Body of pancreas (tissue), 4 donors: Measurements from ENCODE around the gene SNCA. TPM values are rescaled to one million over a fixed set of nuclear protein-coding genes. Genes with fewer than 3 reads are reported as not detected.

Experiments used
- ATAC-seq: fragments of 150-250 bp; one replicate; pipeline ENCODE4 v1.9.1; 2016
- DNase-seq, 4 donors: peaks; one replicate each; pipeline ENCODE4 v3.0.0-alpha.2; 2019
- H3K27ac ChIP-seq, 4 donors: fragments of 200-600 bp; sonication (generic); 1 replicate in 3 of 4; 2 replicates in 1 of 4; pipeline versions ENCODE4 v1.5.1 to v1.6.1; 2016 to 2019; ENCODE audit warnings: mild to moderate bottlenecking in 1 of 4, mixed read lengths in 1 of 4, moderate library complexity in 1 of 4
- H3K27me3 ChIP-seq, 2 donors: fragments of 200-600 bp; sonication (generic); one replicate each; pipeline ENCODE4 v1.6.0; 2016; ENCODE audit warnings: mild to moderate bottlenecking in 1 of 2
- H3K36me3 ChIP-seq, 2 donors: fragments of 200-600 bp; sonication (generic); replicated peaks in 1 of 2; 2 replicates each; pipeline ENCODE4 v1.5.1; 2016; ENCODE audit warnings: low read depth in 2 of 2; ENCODE audit not compliant: insufficient read depth in 1 of 2
- H3K4me1 ChIP-seq: fragments of 200-600 bp; sonication (generic); one replicate; pipeline ENCODE4 v1.6.0; 2016
- H3K4me3 ChIP-seq, 2 donors: fragments of 200-600 bp; sonication (generic); 1 replicate in 1 of 2; 2 replicates in 1 of 2; pipeline ENCODE4 v1.5.1; 2016 to 2019
- H3K9me3 ChIP-seq, 3 donors: fragments of 200-600 bp; sonication (generic); 1 replicate in 2 of 3; 2 replicates in 1 of 3; pipeline ENCODE4 v1.5.1; 2016
- POLR2A ChIP-seq, 3 donors: fragments of 450-650 bp; IDR thresholded peaks; one replicate each; pipeline ENCODE4 v1.6.1; 2016; ENCODE audit warnings: antibody characterized with exemption in 3 of 3, mild to moderate bottlenecking in 2 of 3
- WGBS, 2 donors: methylation state at CpG; one replicate each; pipeline ENCODE4 v1.1.5; 2017; 5-methylcytosine and 5-hydroxymethylcytosine counted together
- intact Hi-C: fragments of 100-400 bp; cut with DNase I; formaldehyde crosslinking; loops from one replicate; pipeline ENCODE4 v1.15.1; 2023
- total RNA-seq, 2 donors: library from RNA; depleted of rRNA; stranded (reverse); fragments of >200 nt; gene quantifications; one replicate each; pipeline ENCODE4 v1.1.0, GENCODE V29; 2016
- TF ChIP-seq, protein P1 (sequence below), 7 experiments: fragments of 450-650 bp in 4 of 7; fragments of 200-600 bp in 3 of 7; sonication (generic) in 3 of 7; IDR thresholded peaks; one replicate each; pipeline ENCODE4 v1.5.1; 2016 to 2019; ENCODE audit warnings: antibody characterized with exemption in 7 of 7

SNCA gene
- total RNA-seq, 2 donors from 2014 or later: 9.3 TPM; not detected in 1

DNA sequence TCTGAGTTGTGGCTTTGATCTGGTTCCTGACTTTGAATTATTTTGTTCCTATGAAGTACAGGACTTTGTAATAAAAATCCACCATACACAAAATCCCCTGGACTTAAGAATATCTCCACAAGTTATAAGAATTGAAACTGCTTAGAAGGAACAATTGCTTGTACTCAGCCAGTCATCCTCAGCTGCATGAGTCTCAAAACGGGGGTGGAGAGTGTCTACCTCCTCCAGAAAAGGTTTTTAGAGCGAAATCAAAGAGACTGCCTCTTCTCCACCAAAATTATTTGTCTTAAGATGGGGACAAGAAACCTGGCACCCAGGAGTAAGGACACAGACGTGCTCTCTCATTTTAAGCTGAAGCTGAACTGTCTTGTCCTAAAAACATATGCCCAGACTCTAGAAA, 74.7 kb downstream of the SNCA start:
- DNase-seq (no peak), ATAC-seq (no peak)
- Histone ChIP-seq H3K36me3 (no peaks in the 10 kb centered on the region), H3K9me3 (no peaks in the 10 kb centered on the region), H3K27me3 (no peaks in the 10 kb centered on the region), H3K4me1 (no peaks in the 10 kb centered on the region), H3K4me3 (no peak overlapping the region), H3K27ac (no peak overlapping the region)
- WGBS, 2 donors: 48 to 73% methylated on average over 3 of the region's 3 CpGs
- TF ChIP-seq, protein P1, sequence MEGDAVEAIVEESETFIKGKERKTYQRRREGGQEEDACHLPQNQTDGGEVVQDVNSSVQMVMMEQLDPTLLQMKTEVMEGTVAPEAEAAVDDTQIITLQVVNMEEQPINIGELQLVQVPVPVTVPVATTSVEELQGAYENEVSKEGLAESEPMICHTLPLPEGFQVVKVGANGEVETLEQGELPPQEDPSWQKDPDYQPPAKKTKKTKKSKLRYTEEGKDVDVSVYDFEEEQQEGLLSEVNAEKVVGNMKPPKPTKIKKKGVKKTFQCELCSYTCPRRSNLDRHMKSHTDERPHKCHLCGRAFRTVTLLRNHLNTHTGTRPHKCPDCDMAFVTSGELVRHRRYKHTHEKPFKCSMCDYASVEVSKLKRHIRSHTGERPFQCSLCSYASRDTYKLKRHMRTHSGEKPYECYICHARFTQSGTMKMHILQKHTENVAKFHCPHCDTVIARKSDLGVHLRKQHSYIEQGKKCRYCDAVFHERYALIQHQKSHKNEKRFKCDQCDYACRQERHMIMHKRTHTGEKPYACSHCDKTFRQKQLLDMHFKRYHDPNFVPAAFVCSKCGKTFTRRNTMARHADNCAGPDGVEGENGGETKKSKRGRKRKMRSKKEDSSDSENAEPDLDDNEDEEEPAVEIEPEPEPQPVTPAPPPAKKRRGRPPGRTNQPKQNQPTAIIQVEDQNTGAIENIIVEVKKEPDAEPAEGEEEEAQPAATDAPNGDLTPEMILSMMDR (IDR thresholded peaks at IDR 0.05): no peak
- no peak for TF ChIP-seq POLR2A (IDR thresholded peaks at IDR 0.05)
- intact Hi-C loops: no loop called here

GRCh38 chr4:89759426-89759825, 77.5 kb downstream of the SNCA start:
- DNase-seq (no peak), ATAC-seq (no peak)
- no peaks in the 10 kb centered on the region for H3K36me3 ChIP-seq
- no peak overlapping the region for H3K4me3 ChIP-seq
- no peak overlapping the region for H3K27ac ChIP-seq
- intact Hi-C loops: no loop called here
- 68 to 76% methylated on average over 2 of the region's 2 CpGs for WGBS, 2 donors
- H3K9me3 ChIP-seq: no peaks in the 10 kb centered on the region
- TF ChIP-seq POLR2A (IDR thresholded peaks at IDR 0.05): no peak
- TF ChIP-seq, protein P1 (IDR thresholded peaks at IDR 0.05): no peak
- H3K27me3 ChIP-seq: no peaks in the 10 kb centered on the region
- no peaks in the 10 kb centered on the region for H3K4me1 ChIP-seq

- TF ChIP-seq, protein P1 (IDR thresholded peaks at IDR 0.05): no peak
- no peak for TF ChIP-seq POLR2A (IDR thresholded peaks at IDR 0.05)
- intact Hi-C loops: no loop called here
- 42 to 46% methylated on average over 4 of the region's 4 CpGs for WGBS, 2 donors
These were observed 79.7 kb downstream of the SNCA start for GRCh38 chr4:89757154-89757719.

DNA sequence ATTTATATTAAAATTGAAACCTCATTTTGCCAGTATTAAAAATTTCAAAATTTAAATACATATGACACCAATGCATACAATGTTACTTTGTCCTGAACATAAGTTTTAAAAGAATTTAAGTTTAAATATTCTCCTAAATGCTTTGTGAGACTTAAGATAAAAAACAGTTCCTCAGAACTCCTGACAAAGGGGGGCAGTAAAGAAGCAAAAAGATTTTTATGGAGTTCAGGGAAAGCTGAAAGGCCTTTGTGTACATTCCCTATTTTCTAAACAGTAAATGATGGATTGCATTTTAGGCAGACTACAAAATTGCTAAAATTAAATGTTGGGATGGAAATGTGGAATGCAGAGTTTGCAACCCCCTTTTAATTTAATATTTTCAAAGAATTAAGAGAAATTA, 81.7 kb downstream of the SNCA start:
- H3K9me3 ChIP-seq: no peaks in the 10 kb centered on the region
- no peak for ATAC-seq
- peaks cover 8% of the 10 kb centered on the region for H3K4me1 ChIP-seq
- TF ChIP-seq, protein P1 (IDR thresholded peaks at IDR 0.05): no peak
- TF ChIP-seq POLR2A (IDR thresholded peaks at IDR 0.05): no peak
- H3K36me3 ChIP-seq: no peaks in the 10 kb centered on the region
- DNase-seq: no peak
- no peak overlapping the region for H3K27ac ChIP-seq
- no peaks in the 10 kb centered on the region for H3K27me3 ChIP-seq
- intact Hi-C loops: no loop called here
- H3K4me3 ChIP-seq: no peak overlapping the region

More at GRCh38 chr4:89757154-89757719, 79.7 kb downstream of the SNCA start:
- Histone ChIP-seq H3K4me3 (no peak overlapping the region), H3K9me3 (no peaks in the 10 kb centered on the region), H3K4me1 (peaks cover 8% of the 10 kb centered on the region), H3K27ac (no peak overlapping the region), H3K36me3 (no peaks in the 10 kb centered on the region), H3K27me3 (no peaks in the 10 kb centered on the region)
- DNase-seq (no peak), ATAC-seq (no peak)

GRCh38 chr4:89754531-89754930, 82.4 kb downstream of the SNCA start:
- no peak for DNase-seq
- intact Hi-C loops: no loop called here
- Histone ChIP-seq H3K27me3 (no peaks in the 10 kb centered on the region), H3K36me3 (no peaks in the 10 kb centered on the region), H3K4me1 (peaks cover 8% of the 10 kb centered on the region), H3K4me3 (no peak overlapping the region), H3K27ac (no peak overlapping the region), H3K9me3 (no peaks in the 10 kb centered on the region)
- TF ChIP-seq, protein P1 (IDR thresholded peaks at IDR 0.05): no peak
- TF ChIP-seq POLR2A (IDR thresholded peaks at IDR 0.05): no peak
- no peak for ATAC-seq
- WGBS, 2 donors: 67 to 68% methylated on average over 4 of the region's 4 CpGs
